Measurements from ENCODE around the gene AGPAT4.
"Not testable (repeated sequence)": the region's sequence is repeated elsewhere in the genome, so short reads cannot be mapped to it uniquely, and the experiment has no call there.

Gene AGPAT4

DNA sequence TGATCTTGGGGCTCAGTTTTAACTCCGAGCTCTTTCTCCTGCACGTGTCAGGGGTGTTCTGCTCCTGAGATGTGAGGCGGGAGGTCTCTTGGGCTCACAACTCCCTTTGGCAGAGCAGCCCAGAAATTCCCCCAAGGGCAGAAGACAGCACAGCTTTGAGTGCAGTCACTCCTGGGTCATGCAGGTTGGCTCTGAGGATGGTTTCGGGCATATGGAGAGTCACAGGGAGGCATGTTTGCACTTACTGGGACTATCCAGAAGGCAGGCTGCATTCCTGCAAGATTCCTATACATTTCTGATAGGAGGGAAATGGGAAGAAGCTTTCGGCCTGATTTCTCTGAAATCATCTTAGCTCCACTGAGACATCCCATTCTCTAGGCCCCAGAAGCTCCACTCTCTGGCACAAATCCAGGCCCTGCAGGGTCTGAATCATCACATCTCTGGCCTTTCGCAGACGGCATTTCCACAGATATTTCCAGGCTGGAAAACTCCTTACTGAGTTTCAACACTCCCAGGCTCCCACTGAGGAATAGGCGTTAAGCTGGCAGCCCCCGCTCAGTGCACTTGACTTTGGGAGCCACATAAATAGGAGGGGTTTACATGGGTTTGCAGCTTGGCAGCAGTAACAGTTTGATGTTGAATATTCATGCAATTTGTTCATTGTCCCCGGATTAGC, 39.7 kb downstream of the AGPAT4 start:
- DNase-seq = no peak
- in situ Hi-C loops (cut with MboI; ENCODE audit: low pct_unique_long_range_greater_than_20kb, low sequenced_read_pairs) = no loop called here

DNA sequence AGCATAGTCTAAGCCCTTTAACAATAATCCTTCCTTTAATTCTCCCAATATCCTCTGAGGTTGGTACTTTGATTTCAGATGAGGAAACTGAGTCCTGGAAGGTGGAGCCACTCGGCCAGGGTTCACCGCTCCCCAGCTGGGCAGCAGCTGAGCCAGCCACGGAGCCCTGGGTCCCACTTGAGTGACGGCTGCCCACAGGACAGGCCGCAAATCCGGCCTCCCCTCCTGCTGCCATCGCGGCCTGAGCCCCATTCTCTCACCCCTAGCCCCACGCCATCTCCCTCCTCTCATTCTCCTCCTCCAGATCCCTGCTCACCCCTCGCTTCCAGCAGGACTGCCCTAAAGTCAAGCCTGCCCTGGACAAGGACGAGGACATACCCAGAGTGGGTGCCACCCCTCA, 41.4 kb downstream of the AGPAT4 start:
- no peak for DNase-seq
- in situ Hi-C loops (cut with MboI; ENCODE audit: low pct_unique_long_range_greater_than_20kb, low sequenced_read_pairs) = no loop called here

DNA sequence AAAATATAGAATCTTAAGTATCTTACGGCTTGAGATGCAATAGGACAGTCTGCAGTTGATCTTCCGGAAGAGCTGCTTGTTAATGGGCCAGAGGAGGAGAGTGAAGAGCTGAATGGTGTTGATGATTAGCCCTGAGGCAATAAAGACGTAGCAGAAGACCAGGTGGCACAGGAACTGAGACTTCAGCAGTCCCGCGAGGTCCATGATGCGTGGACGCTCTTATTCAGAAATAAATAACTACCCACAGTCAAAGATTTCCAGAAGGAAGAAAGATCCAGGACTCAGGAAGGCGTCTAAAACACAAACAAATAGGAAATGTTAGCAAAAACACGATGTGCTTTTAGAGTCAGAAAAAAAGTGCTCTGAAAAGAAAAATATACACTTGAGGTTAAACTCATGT, 41.9 kb downstream of the AGPAT4 start:
- DNase-seq = no peak
- in situ Hi-C loops (cut with MboI; ENCODE audit: low pct_unique_long_range_greater_than_20kb, low sequenced_read_pairs) = no loop called here

DNA sequence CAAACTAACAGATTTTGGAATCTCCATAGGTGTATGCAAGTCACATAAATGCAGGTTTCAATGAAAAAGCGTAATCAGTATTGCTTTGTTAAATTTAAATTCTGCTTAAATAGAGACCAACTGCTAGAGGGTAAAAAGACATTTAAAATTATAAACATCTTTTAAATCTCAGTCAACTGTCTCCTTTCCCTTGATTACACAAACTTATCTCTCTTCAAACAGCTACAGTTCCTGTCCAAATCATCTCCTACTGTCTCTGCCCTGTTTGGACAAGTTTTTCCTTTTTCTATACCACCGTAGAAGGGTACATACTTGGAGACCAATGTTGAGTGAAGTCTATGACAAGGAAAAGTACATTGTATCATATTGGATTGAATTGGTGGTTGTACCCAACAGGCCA, 43.5 kb downstream of the AGPAT4 start:
- DNase-seq = no peak
- in situ Hi-C loops (cut with MboI; ENCODE audit: low pct_unique_long_range_greater_than_20kb, low sequenced_read_pairs) = no loop called here

DNA sequence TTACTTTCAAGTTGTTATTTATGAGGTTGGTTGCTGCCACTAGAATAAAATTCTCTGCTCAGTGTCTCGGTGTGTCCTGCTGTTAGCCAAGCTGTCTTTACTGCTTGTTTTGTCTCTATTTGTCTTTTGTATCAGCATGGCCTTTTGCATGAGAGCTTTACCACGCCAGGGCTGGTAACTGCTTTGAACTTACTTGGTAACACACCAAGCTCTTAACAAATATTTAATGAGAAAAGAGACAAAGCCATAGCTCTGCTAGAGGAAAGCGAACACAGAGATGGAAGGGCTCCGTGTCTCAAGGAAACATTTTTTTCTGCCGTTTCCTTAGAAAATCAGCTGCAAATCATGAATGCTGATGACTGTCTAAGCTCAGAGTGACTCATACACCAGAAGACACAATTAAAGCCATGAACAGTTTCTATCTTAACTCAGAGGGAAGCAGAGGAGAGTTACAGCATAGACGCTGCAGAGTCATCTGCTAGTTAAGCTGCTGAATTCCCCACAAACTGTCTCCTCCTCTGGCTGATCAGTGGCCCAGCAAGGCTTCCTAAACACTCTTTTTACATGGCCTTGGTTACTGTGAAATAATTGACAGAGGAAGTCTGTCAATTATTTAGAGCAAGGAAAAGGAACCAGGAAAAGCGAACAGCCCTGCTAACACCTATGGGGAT, 44.8 kb downstream of the AGPAT4 start:
- no peak for DNase-seq
- in situ Hi-C loops (cut with MboI; ENCODE audit: low pct_unique_long_range_greater_than_20kb, low sequenced_read_pairs) = no loop called here

DNA sequence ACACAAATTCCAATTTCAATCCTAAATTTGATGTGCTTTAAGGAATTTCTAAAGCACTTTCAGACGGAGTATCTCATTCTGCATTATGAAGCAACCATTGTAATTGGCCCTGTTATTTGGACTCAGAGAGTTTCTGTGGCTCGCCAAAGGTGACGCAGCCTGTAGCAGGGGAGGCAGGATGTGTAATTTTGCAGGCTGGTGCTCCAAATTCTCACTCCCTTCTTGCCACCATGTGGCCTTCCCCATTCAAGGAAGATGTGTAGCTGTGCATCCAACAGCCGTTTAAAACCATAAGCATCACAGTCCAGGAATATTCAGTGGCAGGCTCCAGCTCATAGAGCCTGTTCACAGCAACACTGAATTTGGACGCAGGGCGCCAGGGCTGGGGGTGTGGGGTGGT, 45.8 kb downstream of the AGPAT4 start:
- in situ Hi-C loops (cut with MboI; ENCODE audit: low pct_unique_long_range_greater_than_20kb, low sequenced_read_pairs) = no loop called here
- DNase-seq = no peak

DNA sequence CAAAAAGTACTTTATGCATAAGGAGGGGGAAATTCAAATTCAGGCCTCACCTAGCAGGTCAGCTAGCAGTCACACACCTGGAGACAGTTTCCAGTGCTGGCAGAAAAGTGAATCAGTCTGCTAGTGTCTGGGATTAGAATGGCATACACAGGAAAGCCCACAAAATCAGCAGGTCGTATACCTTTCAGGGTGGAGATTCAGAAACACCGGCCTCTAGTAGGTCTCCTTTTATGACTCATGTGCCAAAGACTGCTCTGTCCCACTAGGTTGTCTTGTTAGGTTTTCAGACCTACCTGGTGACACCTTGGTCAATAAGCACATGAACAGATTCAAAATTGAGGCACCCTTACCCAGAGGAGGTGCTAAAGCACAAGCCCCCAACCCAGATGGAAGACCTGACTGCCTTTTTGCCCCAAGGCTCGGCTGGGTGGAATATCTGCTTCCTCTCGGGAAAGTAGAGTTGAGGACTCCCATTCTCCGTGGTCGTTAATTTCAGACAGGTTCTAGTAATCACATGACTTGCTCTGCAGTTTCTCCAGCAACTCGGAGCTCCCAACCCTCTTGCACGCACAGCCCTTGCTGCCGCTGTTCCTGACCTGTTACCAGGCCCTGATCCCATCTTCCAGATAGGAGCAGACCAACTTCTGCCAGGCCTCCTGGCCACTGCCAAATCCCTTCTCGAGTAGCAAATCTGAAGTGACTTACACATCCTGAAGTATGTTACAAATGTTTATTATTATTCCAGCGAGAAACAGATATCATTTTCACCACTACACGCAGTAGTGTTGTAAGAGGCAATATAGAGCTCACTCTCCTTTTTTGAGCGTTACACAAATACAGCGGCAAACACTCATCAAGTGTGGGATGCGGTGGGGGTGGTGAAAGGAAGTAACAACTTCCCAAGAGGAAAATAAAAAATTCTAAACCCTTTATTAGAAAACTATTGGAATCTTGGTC, 46.6 kb downstream of the AGPAT4 start:
- in situ Hi-C loops (cut with MboI; ENCODE audit: low pct_unique_long_range_greater_than_20kb, low sequenced_read_pairs) = no loop called here

DNA sequence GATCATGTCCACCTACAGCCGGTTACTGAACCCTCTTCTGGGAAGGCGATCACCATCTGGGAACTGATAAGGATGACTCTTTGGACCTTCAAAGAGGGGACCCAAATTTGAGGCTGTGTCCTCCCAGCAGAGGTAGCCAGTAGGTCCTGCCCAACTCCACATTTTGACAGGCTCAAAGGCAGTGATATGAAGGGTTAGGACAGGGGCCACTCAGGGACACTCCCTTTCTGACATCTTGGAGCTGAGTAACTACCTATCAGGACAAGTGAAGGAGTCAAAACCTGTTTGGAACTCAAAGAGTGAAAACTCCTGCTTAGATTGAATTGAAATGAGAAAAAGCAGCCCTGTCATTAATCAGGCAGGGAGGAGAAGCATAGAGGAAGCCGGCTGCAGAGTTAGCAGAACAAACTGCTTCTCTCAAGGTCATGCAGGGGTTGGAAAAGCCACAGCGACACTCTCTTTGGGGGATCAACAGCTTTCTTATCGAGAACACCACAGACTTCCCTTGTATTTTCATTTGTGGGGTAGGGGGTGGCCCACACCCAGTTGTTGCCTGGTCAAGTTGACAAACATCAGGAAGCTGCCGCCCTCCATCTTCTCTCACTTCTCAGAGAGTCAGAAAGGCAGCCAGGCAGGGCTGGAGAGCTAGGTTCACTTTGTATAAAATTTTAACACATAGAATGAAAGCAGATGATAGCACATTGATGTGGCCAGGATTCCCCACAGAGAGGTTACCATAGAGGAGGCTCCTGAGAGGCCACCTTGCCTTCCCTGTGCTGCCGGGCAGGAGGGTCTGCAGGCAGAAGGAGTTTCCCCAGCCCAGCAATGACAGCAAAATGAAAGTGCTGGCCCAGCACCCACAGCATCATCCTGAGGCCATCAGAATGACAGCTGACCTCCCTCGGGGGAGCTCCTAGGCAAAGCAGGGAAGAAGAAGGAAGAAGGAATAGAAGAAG, 47.6 kb downstream of the AGPAT4 start:
- peak; percentile 62 for DNase-seq
- in situ Hi-C loops (cut with MboI; ENCODE audit: low pct_unique_long_range_greater_than_20kb, low sequenced_read_pairs) = no loop called here

More for the DNA sequence above, 46.6 kb downstream of the AGPAT4 start:
- DNase-seq = no peak

DNA sequence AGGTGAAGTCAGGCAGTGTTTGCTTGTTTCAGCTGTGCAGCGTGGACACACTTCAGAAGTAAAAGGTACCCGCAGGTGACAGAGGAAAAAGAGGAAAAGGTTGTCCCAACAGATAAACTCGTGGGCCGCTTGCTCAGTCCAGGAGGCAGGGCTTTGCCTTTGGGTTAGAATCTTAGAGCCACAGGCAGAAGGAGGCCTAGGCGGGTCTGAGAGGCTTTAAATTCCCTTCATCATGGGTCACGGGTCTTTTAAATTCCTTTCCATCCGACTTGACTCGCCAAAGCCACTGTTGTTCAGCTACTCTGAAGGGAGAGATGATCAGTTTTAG, 48.2 kb downstream of the AGPAT4 start:
- in situ Hi-C loops (cut with MboI; ENCODE audit: low pct_unique_long_range_greater_than_20kb, low sequenced_read_pairs) = no loop called here
- DNase-seq = no peak

DNA sequence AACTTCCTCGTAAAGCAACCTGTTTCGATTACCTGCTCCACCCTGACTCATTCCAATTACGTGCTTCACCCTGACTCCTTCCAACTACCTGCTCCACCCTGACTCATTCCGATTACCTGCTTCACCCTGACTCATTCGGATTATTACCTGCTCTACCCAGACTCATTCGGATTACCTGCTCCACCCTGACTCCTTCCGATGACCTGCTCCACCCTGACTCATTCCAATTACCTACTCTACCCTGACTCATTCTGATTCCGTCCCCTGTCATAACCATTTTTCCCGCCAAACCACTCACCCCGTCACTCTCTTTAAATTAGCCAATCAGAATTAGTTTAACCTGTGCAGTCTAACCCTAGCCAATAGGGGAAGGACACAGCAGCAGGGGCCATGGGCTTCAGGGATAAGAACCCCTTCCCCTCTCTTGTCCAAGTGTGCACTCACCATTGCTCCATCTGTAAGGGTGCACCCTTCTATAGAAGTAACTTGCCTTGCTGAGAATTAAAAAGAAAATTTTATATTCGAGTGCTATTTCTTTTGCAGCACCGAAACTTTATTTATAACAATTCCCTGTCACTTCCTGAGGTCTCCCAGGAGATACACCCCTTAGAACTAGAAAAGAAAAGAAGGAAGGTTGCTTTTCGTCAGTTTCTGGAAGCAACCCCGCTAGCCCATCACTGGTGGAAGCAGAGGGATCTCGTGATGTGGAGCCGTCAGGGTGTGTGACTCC, 48.7 kb downstream of the AGPAT4 start:
- in situ Hi-C loops (cut with MboI; ENCODE audit: low pct_unique_long_range_greater_than_20kb, low sequenced_read_pairs); DNase-seq: not testable (repeated sequence)

DNA sequence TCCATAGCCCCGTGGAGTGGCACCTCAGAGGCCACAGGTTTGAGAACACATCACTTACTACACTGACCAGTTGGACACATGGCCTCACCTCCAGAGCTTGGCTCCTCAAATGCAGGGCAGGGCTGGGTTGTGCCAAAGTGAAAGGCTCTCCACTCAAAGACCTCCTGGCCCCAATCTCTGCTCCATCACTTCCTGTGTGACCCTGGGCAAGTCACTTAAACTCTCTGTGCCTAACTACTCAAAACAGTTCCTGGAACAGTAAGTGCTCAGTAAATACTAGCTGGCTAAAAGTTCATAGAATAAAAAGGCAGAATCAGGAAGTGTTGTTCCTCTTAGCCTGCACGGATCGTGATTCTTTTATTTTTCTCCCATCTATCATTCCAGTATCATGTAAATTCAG, 50.2 kb downstream of the AGPAT4 start:
- in situ Hi-C loops (cut with MboI; ENCODE audit: low pct_unique_long_range_greater_than_20kb, low sequenced_read_pairs) = no loop called here
- no peak for DNase-seq

DNA sequence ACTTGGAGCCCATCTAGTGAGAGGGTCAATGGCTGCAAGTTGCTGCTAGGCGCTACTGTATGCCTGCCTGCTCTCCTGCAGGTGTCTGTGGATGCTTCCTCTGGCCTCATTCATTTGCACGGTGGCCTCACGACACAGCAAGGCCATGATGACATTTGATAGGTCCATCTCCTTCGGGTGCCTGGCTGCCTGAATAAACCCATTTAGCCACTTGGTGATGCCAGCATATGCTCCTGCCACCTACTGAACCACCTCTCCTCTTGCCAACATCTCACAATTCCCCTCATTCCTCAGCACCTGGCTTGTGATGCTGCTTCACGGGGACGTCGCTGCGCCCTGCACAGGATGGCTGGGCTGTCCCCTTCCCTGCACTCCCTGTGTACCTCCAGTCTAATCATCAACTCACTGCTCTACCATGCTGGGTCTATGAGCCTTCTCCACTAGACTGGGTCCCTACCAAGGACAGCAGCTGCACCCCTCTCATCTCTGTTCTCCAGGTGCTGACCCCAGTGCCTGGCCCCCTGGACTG, 51.1 kb downstream of the AGPAT4 start:
- DNase-seq = no peak
- in situ Hi-C loops (cut with MboI; ENCODE audit: low pct_unique_long_range_greater_than_20kb, low sequenced_read_pairs) = no loop called here

DNA sequence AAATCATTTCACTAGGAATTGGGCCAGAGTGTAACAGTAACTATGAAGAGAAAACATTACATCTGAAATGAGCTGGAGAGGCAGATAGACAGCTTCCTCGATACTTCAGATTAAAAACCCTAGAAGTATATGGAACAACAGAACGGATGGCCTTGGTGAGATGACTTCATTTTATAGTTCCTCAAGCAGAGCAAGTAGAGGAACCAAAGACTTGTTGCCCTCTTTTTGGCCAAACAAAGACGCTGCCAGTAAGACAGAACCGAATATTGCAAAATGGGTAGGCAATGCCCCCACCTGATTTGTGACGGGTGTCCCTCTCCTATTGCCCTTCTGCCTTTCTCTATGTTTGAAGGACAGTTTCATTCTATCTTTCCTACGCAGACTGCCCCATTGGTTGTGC, 53.5 kb downstream of the AGPAT4 start:
- DNase-seq = no peak
- in situ Hi-C loops (cut with MboI; ENCODE audit: low pct_unique_long_range_greater_than_20kb, low sequenced_read_pairs) = no loop called here

DNA sequence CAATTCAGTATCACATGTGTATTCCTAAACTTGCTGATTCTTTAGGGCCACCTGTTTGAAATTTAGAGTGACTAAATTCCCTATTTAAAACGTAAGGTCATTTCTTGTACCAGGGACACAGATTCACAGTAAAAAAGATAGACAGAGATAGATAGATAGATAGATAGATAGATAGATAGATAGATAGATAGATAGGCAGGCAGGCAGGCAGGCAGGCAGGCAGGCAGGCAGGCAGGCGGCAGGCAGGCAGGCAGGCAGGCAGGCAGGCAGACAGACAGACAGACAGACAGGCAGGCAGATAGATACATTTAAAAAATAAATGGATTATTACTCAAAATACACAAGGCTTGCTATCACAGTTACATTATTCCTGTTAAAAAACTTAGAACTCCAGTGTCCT, 54.2 kb downstream of the AGPAT4 start:
- no peak for DNase-seq
- in situ Hi-C loops (cut with MboI; ENCODE audit: low pct_unique_long_range_greater_than_20kb, low sequenced_read_pairs) = no loop called here

DNA sequence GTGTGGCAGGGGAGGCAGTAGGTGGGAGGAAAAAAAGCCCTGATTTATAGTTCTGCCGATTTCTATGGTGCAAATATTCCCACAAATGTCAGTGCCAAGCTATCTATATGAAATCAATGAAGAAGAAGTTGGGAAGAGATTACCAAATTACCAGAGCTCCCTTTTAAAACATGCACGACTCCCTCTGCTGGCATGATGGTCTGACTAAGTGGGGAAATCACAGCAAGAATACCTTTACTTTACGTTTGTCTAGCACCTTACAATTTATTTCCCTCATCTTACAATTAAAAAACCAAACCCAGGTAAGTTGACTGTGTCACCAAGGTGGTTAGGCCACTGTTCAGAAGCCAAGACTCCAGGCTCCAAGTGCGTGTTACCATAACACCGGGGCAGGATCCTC, 55.6 kb downstream of the AGPAT4 start:
- in situ Hi-C loops (cut with MboI; ENCODE audit: low pct_unique_long_range_greater_than_20kb, low sequenced_read_pairs) = no loop called here
- no peak for DNase-seq

DNA sequence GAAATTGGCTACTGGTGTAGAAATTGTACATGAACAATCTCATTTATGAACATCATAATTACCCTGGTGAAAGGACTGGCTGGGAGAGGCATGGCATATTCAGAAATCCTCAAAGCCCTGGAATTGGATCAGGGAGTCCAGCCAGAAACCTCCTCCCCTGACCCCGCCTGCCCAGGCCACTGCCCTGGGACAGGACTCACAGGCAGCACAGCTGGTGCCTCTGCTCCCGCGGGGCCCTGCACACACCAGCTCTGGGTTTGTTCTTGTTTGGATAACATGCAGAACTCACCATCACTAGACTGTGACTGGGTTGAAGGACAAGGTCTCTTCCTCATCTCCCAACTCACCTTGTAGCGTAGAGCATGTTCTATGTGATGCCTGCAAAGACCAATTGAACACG, 56.2 kb downstream of the AGPAT4 start:
- no peak for DNase-seq
- in situ Hi-C loops (cut with MboI; ENCODE audit: low pct_unique_long_range_greater_than_20kb, low sequenced_read_pairs) = no loop called here

DNA sequence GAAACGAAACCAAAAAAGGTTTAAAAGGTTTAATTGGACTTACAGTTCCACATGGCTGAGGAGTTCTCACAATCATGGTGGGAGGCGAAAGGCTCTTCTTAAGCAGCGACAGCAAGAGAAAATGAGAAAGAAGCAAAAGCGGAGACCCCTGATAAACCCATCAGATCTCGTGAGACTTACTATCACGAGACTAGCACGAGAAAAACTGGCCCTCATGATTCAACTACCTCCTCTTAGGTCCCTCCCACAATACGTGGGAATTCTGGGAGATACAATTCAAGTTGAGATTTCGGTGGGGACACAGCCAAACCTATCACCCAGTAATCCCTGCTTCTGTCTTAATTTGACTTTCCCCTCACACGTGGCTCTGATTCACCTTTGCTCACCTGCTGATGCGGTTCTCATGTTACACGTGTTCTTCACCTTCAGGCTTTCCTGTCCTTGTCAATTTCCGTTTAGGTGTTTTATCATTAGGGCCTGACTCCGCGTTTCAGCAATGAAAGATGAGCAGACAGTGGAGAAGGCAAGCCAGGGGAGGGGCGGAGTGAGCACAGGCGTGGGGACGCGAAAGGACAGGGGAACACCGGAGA, 57.1 kb downstream of the AGPAT4 start:
- DNase-seq = no peak
- in situ Hi-C loops (cut with MboI; ENCODE audit: low pct_unique_long_range_greater_than_20kb, low sequenced_read_pairs) = no loop called here

Data from KBM-7 (cell line).